Loucy (cell line): ENCODE results near the gene NPEPPS.
"Not testable (repeated sequence)": the region's sequence is repeated elsewhere in the genome, so short reads cannot be mapped to it uniquely, and the experiment has no call there.

Experiments
- H2AFZ ChIP-seq: fragments of 200-600 bp; sonication (generic); 2 replicates; pipeline ENCODE4 v1.6.0; 2016; ENCODE audit warnings: antibody characterized with exemption, mild to moderate bottlenecking, low read length, moderate library complexity
- H3F3A ChIP-seq: fragments of 200-600 bp; 2 replicates; pipeline ENCODE4 v1.6.0; 2016; ENCODE audit warnings: antibody characterized with exemption, low read depth, mild to moderate bottlenecking
- H3K27me3 ChIP-seq: fragments of 200-600 bp; sonication (generic); 2 replicates; pipeline ENCODE4 v1.6.1; 2014; ENCODE audit warnings: low read length, mild to moderate bottlenecking; ENCODE audit not compliant: insufficient read depth, poor library complexity, severe bottlenecking
- H3K36me3 ChIP-seq: fragments of 200-600 bp; sonication (generic); 2 replicates; pipeline ENCODE4 v1.6.1; 2016; ENCODE audit warnings: low read length; ENCODE audit not compliant: insufficient read depth
- H3K4me1 ChIP-seq: fragments of 200-600 bp; sonication (generic); 2 replicates; pipeline ENCODE4 v1.5.1; 2014; ENCODE audit warnings: low read length, mild to moderate bottlenecking; ENCODE audit not compliant: insufficient read depth, poor library complexity, severe bottlenecking
- H3K4me2 ChIP-seq: fragments of 200-600 bp; sonication (generic); 2 replicates; pipeline ENCODE4 v1.6.0; 2014; ENCODE audit warnings: antibody characterized with exemption, low read length, low read depth, mild to moderate bottlenecking; ENCODE audit not compliant: poor library complexity, severe bottlenecking
- H3K4me3 ChIP-seq: fragments of 200-600 bp; sonication (generic); 2 replicates; pipeline ENCODE4 v1.5.1; 2014; ENCODE audit warnings: low read length, mild to moderate bottlenecking, mixed read lengths; ENCODE audit not compliant: poor library complexity, severe bottlenecking
- H3K79me2 ChIP-seq: fragments of 200-600 bp; sonication (generic); 2 replicates; pipeline ENCODE4 v1.6.1; 2014; ENCODE audit warnings: low read length; ENCODE audit not compliant: insufficient read depth
- H3K9ac ChIP-seq: fragments of 200-600 bp; sonication (generic); 2 replicates; pipeline ENCODE4 v1.6.0; 2014; ENCODE audit warnings: mild to moderate bottlenecking, low read depth, low read length, moderate library complexity; ENCODE audit not compliant: poor library complexity, severe bottlenecking
- H3K9me2 ChIP-seq: fragments of 200-600 bp; sonication (generic); replicated peaks from 2 replicates; pipeline ENCODE4 v1.6.1; 2016; ENCODE audit warnings: low read depth, low read length, mixed read lengths
- H3K9me3 ChIP-seq: fragments of 200-600 bp; sonication (generic); 2 replicates; pipeline ENCODE4 v1.6.1; 2014; ENCODE audit warnings: mild to moderate bottlenecking, antibody characterized with exemption, low read length, low read depth; ENCODE audit not compliant: insufficient read depth
- H4K20me1 ChIP-seq: fragments of 200-600 bp; sonication (generic); 2 replicates; pipeline ENCODE4 v1.6.0; 2014; ENCODE audit warnings: antibody characterized with exemption, low read length, mild to moderate bottlenecking; ENCODE audit not compliant: insufficient read depth, poor library complexity, severe bottlenecking
- CTCF ChIP-seq: fragments of 200-600 bp; sonication (generic); conservative IDR thresholded peaks from 2 replicates; pipeline ENCODE4 v1.5.1; 2014; ENCODE audit warnings: mild to moderate bottlenecking, antibody characterized with exemption, low read length

The NPEPPS gene

DNA sequence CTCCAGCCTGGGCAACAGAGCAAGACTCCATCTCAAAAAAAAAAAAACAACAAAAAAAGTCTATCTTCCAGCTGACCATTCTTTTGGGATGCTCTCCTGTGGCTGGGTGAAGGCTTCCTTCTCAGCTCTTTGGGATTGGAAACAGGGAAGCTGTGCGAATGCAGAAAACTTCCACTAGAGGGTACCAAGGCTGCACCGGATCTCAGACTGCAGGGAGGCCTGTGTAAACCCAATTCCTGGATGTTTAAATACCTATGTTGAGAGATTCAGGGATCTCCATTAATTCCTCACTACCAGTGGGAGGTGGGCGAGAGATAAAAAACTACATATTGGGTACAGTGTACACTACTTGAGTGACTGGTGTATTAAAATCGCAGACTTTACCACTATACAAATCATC lies 30.3 kb upstream of the NPEPPS start:
- H3K27me3 ChIP-seq, H3K9ac ChIP-seq, H3K9me3 ChIP-seq, H3K36me3 ChIP-seq, H4K20me1 ChIP-seq, H3K4me3 ChIP-seq, H2AFZ ChIP-seq, H3F3A ChIP-seq, H3K79me2 ChIP-seq, H3K4me2 ChIP-seq, H3K9me2 ChIP-seq: not testable (repeated sequence)
- peaks cover 14% of the 10 kb centered on the region for H3K4me1 ChIP-seq
- peak; percentile 49 for TF ChIP-seq CTCF

- not testable (repeated sequence) for H3F3A ChIP-seq, H3K27me3 ChIP-seq, H3K79me2 ChIP-seq, H3K9me3 ChIP-seq, H3K9me2 ChIP-seq, H4K20me1 ChIP-seq, H3K36me3 ChIP-seq
- H2AFZ ChIP-seq: peak overlapping the region; percentile 78
- peak overlapping the region; percentile 63 for H3K4me3 ChIP-seq
- peak overlapping the region; percentile 56 for H3K9ac ChIP-seq
- H3K4me2 ChIP-seq: peak overlapping the region; percentile 68
- peaks cover 14% of the 10 kb centered on the region for H3K4me1 ChIP-seq
Measured at GRCh38 chr17:47502122-47502731, 28.7 kb upstream of the NPEPPS start.

DNA sequence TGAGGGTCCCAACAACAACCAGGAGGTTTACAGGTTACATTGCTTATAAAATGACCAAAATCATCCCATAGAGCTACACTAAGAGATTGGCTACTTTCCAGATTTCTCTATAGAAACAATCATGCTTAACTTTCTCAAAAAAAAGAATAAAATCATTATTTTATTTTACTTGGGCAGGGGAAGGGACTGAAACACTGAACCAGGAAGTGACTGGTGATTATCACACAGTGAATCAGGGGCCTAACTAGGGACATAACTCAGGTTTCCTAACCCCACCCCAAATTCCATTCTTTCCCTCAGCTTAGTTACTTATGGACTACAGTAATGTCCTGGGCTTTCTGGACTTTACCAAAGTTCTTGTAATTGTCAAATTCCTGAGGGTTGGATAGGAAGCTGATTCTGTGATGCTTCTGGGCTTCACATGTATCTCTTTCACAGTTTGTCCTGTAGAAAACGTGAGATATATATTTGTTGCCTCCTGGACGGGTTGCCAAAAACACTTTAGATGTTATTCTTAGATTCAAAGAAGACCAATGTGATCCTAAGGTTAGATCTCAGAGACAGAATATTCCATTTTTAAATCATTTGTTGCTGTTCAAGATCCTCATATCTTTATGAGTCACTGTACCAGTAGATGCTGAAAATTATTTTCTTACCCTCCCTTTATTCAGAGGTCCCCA lies 28.0 kb upstream of the NPEPPS start:
- Histone ChIP-seq H2AFZ (peak overlapping the region; percentile 61; the same call in 1 of the 2 replicates), H3K4me2 (peak overlapping the region; percentile 68), H3K9ac (peak overlapping the region; percentile 56), H3K4me1 (peaks cover 14% of the 10 kb centered on the region), H3K4me3 (peak overlapping the region; percentile 63)
- not testable (repeated sequence) for H3K27me3 ChIP-seq, H3K79me2 ChIP-seq, H3K36me3 ChIP-seq, H3K9me3 ChIP-seq, H3F3A ChIP-seq, H3K9me2 ChIP-seq, H4K20me1 ChIP-seq

GRCh38 chr17:47511701-47512146 lies 19.2 kb upstream of the NPEPPS start:
- H3K4me2 ChIP-seq, H3F3A ChIP-seq, H2AFZ ChIP-seq: not testable (repeated sequence)

GRCh38 chr17:47513301-47513700 lies 17.6 kb upstream of the NPEPPS start:
- H3K79me2 ChIP-seq, H2AFZ ChIP-seq, H3K4me2 ChIP-seq: not testable (repeated sequence)

More at GRCh38 chr17:47511701-47512146, 19.2 kb upstream of the NPEPPS start:
- H3K27me3 ChIP-seq, H3K79me2 ChIP-seq, H4K20me1 ChIP-seq, H3K4me1 ChIP-seq, H3K36me3 ChIP-seq, H3K9ac ChIP-seq, H3K9me2 ChIP-seq, H3K9me3 ChIP-seq, H3K4me3 ChIP-seq: not testable (repeated sequence)

DNA sequence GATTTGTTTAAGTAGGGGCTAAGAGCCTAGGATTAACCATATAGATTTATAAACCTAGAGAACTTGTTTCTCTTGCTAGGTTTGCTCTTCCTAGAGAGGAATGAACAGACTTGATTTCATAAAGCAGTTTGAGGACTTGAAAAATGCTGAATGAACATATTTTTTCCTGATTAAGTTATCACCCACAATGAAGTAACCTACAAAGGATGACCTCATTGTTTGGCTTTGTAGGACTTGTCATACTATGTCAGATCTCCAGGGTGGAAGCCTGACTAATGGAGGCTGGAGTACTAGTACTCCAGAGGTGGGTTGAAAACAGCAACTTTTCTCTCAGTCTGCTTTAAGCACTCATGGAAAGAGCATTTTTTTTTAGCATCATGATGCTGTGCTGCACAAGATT lies 12.0 kb upstream of the NPEPPS start:
- H3K4me2 ChIP-seq, H3K79me2 ChIP-seq, H3K9ac ChIP-seq, H3K4me1 ChIP-seq, H3K27me3 ChIP-seq, H4K20me1 ChIP-seq, H3F3A ChIP-seq, H3K36me3 ChIP-seq, H2AFZ ChIP-seq, H3K4me3 ChIP-seq, H3K9me2 ChIP-seq, H3K9me3 ChIP-seq: not testable (repeated sequence)

More at GRCh38 chr17:47513301-47513700, 17.6 kb upstream of the NPEPPS start:
- H3K9ac ChIP-seq, H3K4me1 ChIP-seq, H3K9me2 ChIP-seq, H3K36me3 ChIP-seq, H3K9me3 ChIP-seq, H3K27me3 ChIP-seq, H3F3A ChIP-seq, H4K20me1 ChIP-seq, H3K4me3 ChIP-seq: not testable (repeated sequence)

GRCh38 chr17:47519365-47519764 lies 11.5 kb upstream of the NPEPPS start:
- not testable (repeated sequence) for H3K4me3 ChIP-seq, H3K79me2 ChIP-seq, H3K27me3 ChIP-seq, H3K9ac ChIP-seq, H3K9me3 ChIP-seq, H3K4me1 ChIP-seq, H3K9me2 ChIP-seq, H4K20me1 ChIP-seq, H3K4me2 ChIP-seq, H3F3A ChIP-seq, H2AFZ ChIP-seq, H3K36me3 ChIP-seq
